ENCODE results near the gene CAMTA1.

DNA sequence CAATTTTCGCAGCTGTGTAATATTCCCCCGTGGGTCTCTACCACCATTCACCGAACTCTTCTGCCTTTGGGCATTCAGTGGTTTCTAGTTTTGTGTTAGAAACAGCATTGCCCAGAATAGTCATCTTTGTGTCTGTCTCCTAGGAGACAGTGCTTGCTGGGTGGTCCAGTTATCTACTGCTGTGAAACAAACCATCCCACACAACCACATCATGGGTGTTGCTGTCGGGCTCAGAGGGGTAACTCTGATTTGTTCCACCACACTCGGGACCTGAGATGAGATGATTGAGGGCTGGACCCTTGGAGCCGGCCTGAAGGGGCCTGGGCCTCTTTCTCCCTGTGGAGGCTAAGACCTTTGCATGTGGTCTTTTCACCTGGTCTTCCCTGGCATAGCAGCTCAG lies 558.6 kb downstream of the CAMTA1 start:
- TF ChIP-seq, protein P1, sequence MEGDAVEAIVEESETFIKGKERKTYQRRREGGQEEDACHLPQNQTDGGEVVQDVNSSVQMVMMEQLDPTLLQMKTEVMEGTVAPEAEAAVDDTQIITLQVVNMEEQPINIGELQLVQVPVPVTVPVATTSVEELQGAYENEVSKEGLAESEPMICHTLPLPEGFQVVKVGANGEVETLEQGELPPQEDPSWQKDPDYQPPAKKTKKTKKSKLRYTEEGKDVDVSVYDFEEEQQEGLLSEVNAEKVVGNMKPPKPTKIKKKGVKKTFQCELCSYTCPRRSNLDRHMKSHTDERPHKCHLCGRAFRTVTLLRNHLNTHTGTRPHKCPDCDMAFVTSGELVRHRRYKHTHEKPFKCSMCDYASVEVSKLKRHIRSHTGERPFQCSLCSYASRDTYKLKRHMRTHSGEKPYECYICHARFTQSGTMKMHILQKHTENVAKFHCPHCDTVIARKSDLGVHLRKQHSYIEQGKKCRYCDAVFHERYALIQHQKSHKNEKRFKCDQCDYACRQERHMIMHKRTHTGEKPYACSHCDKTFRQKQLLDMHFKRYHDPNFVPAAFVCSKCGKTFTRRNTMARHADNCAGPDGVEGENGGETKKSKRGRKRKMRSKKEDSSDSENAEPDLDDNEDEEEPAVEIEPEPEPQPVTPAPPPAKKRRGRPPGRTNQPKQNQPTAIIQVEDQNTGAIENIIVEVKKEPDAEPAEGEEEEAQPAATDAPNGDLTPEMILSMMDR (optimal IDR thresholded peaks at IDR 0.05 in 1 of 3, IDR thresholded peaks at IDR 0.05 in 1 of 3, conservative IDR thresholded peaks at IDR 0.05 in 1 of 3; ENCODE audit: extremely low read depth in 1 of 3, insufficient read depth in 2 of 3, low read length in 3 of 3), result no peak
- TF ChIP-seq EZH2 (IDR thresholded peaks at IDR 0.05; ENCODE audit: low read length), result no peak

Measured in keratinocyte (primary cell).